NCI-H2107 (cell line): ENCODE results near the gene POLG2.
"Not testable (repeated sequence)": the region's sequence is repeated elsewhere in the genome, so short reads cannot be mapped to it uniquely, and the experiment has no call there.

Experiments
- DNase-seq: peaks from one replicate; lab custom pipeline; 2025; lab: John Stamatoyannopoulos, UW

Gene POLG2

GRCh38 chr17:64480951-64481350, 15.9 kb downstream of the POLG2 start:
- DNase-seq, result no peak

GRCh38 chr17:64477849-64478248, 19.0 kb downstream of the POLG2 start:
- DNase-seq, result no peak

GRCh38 chr17:64472564-64472963, 24.3 kb downstream of the POLG2 start:
- DNase-seq, result no peak

DNA sequence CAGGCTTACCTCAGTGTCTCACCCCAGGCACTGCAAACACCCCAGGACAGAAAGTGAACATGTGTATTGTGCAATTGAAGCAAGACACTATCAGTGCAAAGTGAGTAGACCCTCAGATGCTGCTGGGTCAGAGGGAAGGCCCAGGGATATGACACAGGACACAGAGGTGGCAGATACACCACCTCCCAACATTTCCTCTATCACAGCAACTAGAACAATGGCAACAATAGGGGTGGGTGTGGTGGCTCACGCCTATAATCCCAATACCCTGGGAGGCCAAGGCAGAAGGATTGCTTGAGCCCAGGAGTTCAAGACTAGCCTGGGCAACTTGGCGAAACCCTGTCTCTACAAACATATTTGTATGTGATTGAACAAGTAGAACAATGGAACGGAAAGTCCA, 25.4 kb downstream of the POLG2 start:
- no peak for DNase-seq

GRCh38 chr17:64470625-64471024, 26.2 kb downstream of the POLG2 start:
- DNase-seq, result no peak

DNA sequence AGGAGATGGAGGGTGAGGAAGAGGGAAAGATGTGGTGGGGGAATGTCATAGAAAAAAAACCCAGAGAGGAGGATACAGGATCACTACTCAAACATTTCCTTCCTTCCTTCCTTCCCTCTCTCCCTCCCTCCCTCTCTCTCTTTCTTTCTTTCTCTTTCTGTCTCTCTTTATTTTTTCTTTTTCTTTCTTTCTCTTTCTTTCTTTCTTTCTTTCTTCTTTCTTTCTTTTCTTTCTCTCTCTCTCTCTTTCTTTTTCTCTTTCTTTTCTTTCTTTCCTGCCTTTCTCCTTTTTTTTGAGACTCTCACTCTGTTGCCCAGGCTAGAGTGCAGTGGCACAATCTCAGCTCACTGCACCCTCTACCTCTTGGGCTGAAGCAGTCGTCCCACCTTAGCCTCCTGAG, 30.0 kb downstream of the POLG2 start:
- DNase-seq, result not testable (repeated sequence)

DNA sequence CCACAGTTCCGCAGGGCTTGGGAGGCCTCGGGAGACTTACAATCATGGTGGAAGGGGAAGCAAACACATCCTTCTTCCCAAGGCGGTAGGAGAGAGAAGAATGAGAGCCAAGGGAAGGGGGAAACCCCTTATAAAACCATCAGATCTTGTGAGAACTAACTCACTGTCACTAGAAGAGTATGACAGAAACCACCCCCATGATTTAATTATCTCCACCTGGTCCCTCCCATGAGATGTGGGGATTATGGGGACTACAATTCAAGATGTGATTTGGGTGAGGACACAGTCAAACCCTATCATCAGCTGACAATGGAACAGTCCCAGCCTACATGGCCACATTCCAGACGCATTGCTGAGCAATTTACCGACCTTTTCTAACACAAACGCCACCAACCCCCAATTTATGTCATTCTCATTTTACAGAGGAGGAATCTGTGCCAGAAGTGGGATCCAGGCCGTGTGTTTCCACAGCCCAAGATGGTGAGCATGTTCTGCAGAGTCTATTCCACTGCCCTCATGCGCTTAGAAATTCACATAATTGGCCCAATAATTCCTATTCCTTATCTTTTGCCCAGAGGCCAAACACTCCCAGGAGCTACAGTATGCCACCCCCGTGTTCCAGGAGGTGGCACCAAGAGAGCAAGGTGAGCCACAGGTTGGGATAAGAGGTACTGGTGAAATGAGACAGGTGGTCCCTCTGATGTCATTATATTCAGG, 30.7 kb downstream of the POLG2 start:
- no peak for DNase-seq

DNA sequence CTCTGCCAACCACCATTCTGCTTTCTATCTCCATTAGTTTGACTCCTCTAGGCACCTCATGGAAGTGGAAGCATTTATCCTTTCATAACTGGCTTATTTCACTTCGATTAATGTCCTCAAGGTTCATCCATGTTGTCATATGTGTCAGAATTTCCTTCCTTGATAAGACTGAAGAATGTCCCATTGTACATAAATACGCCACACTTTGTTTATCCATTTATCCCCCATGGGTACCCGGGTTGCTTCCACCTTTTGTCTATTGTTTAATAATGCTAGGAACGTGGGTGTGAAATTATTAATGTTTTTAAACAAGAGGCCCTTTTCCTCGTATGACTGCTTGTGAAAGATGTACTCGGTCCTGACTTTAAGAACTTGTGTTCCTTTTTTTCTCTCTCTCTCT, 35.1 kb downstream of the POLG2 start:
- no peak for DNase-seq

- no peak for DNase-seq
Observed at GRCh38 chr17:64460955-64461354, 35.9 kb downstream of the POLG2 start.

GRCh38 chr17:64459818-64460217, 37.0 kb downstream of the POLG2 start:
- DNase-seq, result not testable (repeated sequence)

DNA sequence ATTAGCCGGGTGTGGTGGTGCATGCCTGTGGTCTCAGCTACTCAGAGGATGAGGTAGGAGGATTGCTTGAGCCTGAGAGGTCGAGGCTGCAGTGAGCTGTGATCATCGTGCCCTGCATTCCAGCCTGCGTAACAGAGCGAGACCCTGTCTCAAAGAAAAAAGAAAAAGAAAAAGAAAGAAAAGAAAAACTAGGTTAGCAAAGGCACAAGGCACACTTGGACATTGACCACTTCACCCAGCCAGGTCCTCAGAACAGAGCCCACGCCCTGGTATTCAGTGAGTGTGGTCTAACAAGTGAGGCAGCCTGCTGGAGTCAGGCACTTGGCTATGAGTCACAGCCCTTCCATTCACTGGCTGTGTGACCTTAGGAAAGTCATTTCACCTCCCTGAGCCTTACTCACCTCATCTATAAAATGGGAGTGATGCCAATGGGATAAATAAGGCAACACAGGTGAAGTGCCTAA, 37.5 kb downstream of the POLG2 start:
- DNase-seq, result no peak

DNA sequence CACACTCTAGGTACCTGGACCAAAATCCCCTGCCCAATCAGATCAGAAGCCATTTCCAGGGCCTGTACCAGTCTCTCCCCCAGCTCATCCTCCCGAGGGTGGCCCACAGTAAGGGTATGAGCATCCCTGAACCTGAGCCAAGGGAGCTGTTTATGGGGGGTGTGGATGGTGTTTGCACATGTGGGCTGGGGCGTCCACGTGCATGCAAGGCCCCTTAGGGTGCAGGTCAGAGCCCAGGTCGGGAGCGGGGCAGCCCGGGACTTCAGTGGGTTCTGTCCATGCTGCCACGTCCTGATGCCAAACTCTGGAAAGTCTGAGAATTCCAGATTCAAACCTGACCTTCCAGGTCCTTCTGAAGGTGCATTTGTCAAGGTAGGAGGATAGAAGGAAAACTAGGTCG, 38.1 kb downstream of the POLG2 start:
- no peak for DNase-seq

GRCh38 chr17:64457156-64457555, 39.7 kb downstream of the POLG2 start:
- DNase-seq, result no peak

- no peak for DNase-seq
Observed at GRCh38 chr17:64455993-64456885, 40.6 kb downstream of the POLG2 start.

DNA sequence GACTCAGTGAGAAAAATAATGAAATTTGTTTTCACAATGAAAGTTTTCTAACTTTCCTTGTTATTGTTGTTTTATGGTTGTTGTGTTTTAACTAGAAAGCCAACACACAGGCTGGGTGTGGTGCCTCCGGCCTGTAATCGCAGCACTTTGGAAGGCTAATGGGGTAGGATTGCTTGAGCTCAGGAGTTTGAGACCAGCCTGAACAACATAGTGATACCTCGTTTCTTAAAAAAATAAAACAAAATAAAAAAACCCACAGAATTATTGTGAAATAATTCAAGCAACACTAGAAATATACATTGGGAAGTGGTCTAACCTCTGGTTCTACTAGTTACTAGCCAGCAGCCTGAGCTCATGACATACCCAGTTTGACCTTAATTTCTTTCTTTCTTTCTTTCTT, 47.3 kb downstream of the POLG2 start:
- DNase-seq, result no peak

DNA sequence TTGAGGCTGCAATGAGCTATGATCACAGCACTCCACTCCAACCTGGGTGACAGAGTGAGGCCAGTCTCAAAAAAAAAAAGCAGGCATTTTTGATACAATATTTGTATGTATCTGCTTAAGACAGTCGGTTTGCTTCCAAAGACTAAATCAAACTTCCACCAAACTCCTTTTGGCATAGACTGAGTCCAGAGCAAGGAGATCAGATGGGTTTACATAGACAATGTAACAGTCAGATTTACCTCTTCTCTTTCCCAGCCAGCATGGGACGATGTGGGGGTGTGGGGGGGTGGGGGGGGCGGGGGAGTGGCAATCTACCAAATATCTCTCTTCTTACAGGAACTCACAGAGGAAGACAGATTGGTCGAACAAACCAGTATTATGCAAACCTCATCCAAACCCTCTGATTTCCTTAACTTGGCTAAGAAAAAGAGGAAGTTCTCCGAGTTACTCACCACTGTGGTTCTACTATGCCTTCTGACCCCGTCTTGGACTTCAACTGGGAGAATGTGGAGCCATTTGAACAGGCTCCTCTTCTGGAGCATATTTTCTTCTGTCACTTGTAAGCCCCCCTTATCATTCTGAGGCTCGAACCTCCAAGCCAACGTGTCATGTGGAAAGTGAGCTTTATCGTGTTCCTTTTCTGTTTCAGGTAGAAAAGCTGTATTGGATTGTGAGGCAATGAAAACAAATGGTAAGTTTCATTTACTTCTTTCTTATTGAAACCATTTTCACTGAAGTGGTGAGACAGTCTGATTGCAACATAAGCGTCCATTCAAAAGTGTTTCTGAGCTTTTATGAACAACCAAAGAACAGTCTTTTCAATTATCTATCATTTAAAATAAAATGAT, 48.0 kb downstream of the POLG2 start, which contains the start of gene MILR1:
TSS of gene MILR1 (plus strand) at position 451 of the 848 bp plus-strand sequence. CDS start at position 505, 54 bp downstream.
- no peak for DNase-seq

DNA sequence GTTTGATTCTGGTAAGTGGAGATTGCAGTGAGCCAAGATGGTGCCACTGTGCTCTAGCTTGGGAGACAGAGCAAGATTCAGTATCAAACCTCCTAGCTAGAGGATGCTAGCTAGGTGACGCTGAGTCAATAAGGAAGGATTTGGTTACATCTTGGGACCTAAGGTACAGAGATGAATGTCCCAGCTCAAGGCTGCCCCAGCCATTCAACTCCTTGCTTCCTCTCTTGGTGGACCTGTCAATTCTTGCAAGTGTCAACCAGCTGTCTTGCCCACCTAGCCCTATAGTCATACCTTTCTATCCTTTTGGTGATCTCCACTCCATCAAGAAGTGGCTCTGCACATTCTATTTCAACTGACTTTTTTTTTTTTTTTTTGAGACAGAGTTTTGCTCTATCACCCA, 49.3 kb downstream of the POLG2 start:
- no peak for DNase-seq

GRCh38 chr17:64443086-64443760, 53.6 kb downstream of the POLG2 start:
- no peak for DNase-seq

DNA sequence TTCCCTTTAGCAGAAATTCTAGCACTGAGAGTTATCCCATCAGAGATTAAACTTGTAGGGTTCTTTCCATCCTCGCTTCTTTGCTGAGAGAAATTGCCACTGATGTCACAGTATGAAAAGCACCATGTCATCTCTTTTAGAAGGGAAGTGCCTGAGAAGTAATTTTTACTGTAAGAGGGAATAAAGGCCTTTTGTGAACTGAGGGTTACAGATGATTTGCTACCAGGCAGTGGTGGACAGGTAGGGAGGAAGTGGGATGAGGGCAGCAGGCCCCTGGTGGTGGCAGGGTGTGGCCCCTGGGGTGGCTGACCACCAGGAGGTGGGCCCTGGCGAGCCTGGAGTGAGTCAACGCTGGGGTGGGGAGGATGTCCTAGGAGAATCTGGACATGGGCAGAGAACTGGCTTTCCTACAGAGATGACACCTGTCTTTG, 54.3 kb downstream of the POLG2 start:
- DNase-seq, result no peak

- no peak for DNase-seq
Observed at GRCh38 chr17:64441772-64442540, 54.9 kb downstream of the POLG2 start.

DNA sequence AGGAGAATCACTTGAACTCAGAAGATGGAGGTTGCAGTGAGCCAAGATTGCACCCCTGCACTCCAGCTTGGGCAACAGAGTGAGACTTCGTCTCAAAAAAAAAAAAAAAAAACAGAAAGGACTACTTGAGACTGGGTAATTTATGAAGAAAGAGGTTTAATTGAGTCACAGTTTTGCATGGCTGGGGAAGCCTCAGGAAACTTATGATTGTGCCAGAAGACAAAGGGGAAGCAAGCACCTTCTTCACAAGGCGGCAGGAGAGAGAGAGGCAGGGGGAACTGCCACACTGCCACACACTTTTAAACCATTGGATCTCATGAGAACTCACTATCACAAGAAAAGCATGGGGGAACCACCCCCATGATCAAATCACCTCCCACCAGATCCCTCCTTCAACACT, 56.9 kb downstream of the POLG2 start:
- DNase-seq, result no peak
